Trophoblast cell (in vitro differentiated cells and primary cell): ENCODE measurements around the gene THBS1. TPM values are rescaled to one million over a fixed set of nuclear protein-coding genes. Genes with fewer than 3 reads are reported as not detected.

Source experiments
- DNase-seq, 2 donors: peaks; one replicate each; pipeline ENCODE4 v3.0.0-alpha.2; 2016
- H2AFZ ChIP-seq: 2 replicates; pipeline ENCODE4 v1.6.1; 2013; ENCODE audit warnings: low read length, moderate library complexity, mild to moderate bottlenecking; ENCODE audit not compliant: insufficient read depth, poor library complexity
- H2AK5ac ChIP-seq: 2 replicates; pipeline ENCODE4 v1.6.1; 2013; ENCODE audit warnings: mild to moderate bottlenecking, low read length
- H2BK120ac ChIP-seq: 2 replicates; pipeline ENCODE4 v1.6.1; 2013; ENCODE audit warnings: low read length, mild to moderate bottlenecking, moderate library complexity; ENCODE audit not compliant: insufficient read depth, poor library complexity
- H2BK12ac ChIP-seq: 2 replicates; pipeline ENCODE4 v1.6.1; 2013; ENCODE audit warnings: mild to moderate bottlenecking, low read length, moderate library complexity
- H2BK5ac ChIP-seq: 2 replicates; pipeline ENCODE4 v1.6.1; 2013; ENCODE audit warnings: low read length, low read depth, moderate library complexity, mild to moderate bottlenecking; ENCODE audit not compliant: poor library complexity
- H3K14ac ChIP-seq: 2 replicates; pipeline ENCODE4 v1.6.1; 2013; ENCODE audit warnings: mild to moderate bottlenecking, low read length
- H3K18ac ChIP-seq: 2 replicates; pipeline ENCODE4 v1.6.1; 2013; ENCODE audit warnings: mild to moderate bottlenecking, low read length
- H3K23ac ChIP-seq: 2 replicates; pipeline ENCODE4 v1.6.1; 2013; ENCODE audit warnings: low read length
- H3K27ac ChIP-seq: 2 replicates; pipeline ENCODE4 v1.5.1; 2013; ENCODE audit warnings: low read depth, mild to moderate bottlenecking, inconsistent platforms, low read length, moderate library complexity
- H3K27me3 ChIP-seq: 2 replicates; pipeline ENCODE4 v1.6.1; 2013; ENCODE audit warnings: inconsistent platforms, mild to moderate bottlenecking, low read length, moderate library complexity; ENCODE audit not compliant: insufficient read depth
- H3K36me3 ChIP-seq, 2 experiments: 1 replicate in 1 of 2; 2 replicates in 1 of 2; pipeline ENCODE4 v1.6.1; 2013; ENCODE audit warnings: low read length in 2 of 2, mild to moderate bottlenecking in 2 of 2, moderate library complexity in 1 of 2; ENCODE audit not compliant: insufficient read depth in 2 of 2, control insufficient read depth in 1 of 2
- H3K4ac ChIP-seq: 2 replicates; pipeline ENCODE4 v1.6.1; 2013; ENCODE audit warnings: low read depth, mild to moderate bottlenecking, low read length, moderate library complexity
- H3K4me1 ChIP-seq, 2 experiments: 1 replicate in 1 of 2; 2 replicates in 1 of 2; pipeline ENCODE4 v1.6.1; 2013; ENCODE audit warnings: low read length in 2 of 2, mild to moderate bottlenecking in 2 of 2, moderate library complexity in 1 of 2; ENCODE audit not compliant: insufficient read depth in 2 of 2, control insufficient read depth in 1 of 2
- H3K4me2 ChIP-seq: 2 replicates; pipeline ENCODE4 v1.6.1; 2013; ENCODE audit warnings: inconsistent platforms, mild to moderate bottlenecking, low read length, moderate library complexity
- H3K4me3 ChIP-seq: 2 replicates; pipeline ENCODE4 v1.5.1; 2013; ENCODE audit warnings: mild to moderate bottlenecking, low read depth, low read length, inconsistent platforms
- H3K79me1 ChIP-seq: one replicate; pipeline ENCODE4 v1.6.1; 2013; ENCODE audit warnings: low read length
- H3K79me2 ChIP-seq: 2 replicates; pipeline ENCODE4 v1.6.1; 2013; ENCODE audit warnings: low read length, mild to moderate bottlenecking; ENCODE audit not compliant: control insufficient read depth, insufficient read depth, poor library complexity
- H3K9ac ChIP-seq: 2 replicates; pipeline ENCODE4 v1.6.1; 2013; ENCODE audit warnings: mild to moderate bottlenecking, low read length
- H3K9me3 ChIP-seq: 2 replicates; pipeline ENCODE4 v1.6.1; 2013; ENCODE audit warnings: low read depth, mild to moderate bottlenecking, control low read depth, inconsistent platforms, low read length; ENCODE audit not compliant: insufficient read depth
- H4K12ac ChIP-seq: 2 replicates; pipeline ENCODE4 v1.6.1; 2013; ENCODE audit warnings: low read depth, mild to moderate bottlenecking, low read length, moderate library complexity
- H4K8ac ChIP-seq: 2 replicates; pipeline ENCODE4 v1.6.1; 2013; ENCODE audit warnings: low read depth, mild to moderate bottlenecking, low read length, moderate library complexity
- H4K91ac ChIP-seq: one replicate; pipeline ENCODE4 v1.6.1; 2013; ENCODE audit warnings: low read depth, mild to moderate bottlenecking, low read length, moderate library complexity
- WGBS: extraction: QIAGEN DNeasy Blood & Tissue Kit; methylation state at CpG from one replicate; pipeline ENCODE4 v1.1.7; 2013; ENCODE audit warnings: missing lambda C conversion rate; ENCODE audit not compliant: insufficient read length, insufficient coverage; ENCODE audit errors: extremely low coverage; 5-methylcytosine and 5-hydroxymethylcytosine counted together
- polyA plus RNA-seq: library from polyadenylated mRNA; stranded (reverse); fragments of 200-250 nt; gene quantifications from 2 replicates; pipeline ENCODE4 v1.2.3, GENCODE V29; 2013

The THBS1 gene
- 80.1 and 91.6 TPM in 2 replicates for polyA plus RNA-seq

DNA sequence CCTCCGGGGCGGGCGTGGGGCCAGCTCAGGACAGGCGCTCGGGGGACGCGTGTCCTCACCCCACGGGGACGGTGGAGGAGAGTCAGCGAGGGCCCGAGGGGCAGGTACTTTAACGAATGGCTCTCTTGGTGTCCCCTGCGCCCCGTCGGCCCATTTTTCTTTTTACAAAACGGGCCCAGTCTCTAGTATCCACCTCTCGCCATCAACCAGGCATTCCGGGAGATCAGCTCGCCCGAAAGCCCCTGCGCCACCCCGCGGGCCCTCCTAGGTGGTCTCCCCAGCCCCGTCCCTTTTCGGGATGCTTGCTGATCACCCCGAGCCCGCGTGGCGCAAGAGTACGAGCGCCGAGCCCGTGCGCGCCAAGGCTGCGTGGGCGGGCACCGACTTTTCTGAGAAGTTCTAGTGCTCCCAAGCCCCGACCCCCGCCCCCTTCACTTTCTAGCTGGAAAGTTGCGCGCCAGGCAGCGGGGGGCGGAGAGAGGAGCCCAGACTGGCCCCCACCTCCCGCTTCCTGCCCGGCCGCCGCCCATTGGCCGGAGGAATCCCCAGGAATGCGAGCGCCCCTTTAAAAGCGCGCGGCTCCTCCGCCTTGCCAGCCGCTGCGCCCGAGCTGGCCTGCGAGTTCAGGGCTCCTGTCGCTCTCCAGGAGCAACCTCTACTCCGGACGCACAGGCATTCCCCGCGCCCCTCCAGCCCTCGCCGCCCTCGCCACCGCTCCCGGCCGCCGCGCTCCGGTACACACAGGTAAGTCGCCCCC lies at the start of gene THBS1:
Gene THBS1, plus strand, starts transcription at position 595 of the 757 bp plus-strand sequence. CDS start 779 bp downstream, outside the sequence.
- peak within 1 kb of the TSS; percentile 52 for H2AK5ac ChIP-seq
- peak within 1 kb of the TSS; percentile 83 for H4K12ac ChIP-seq
- H3K18ac ChIP-seq, result peak within 1 kb of the TSS; percentile 94
- peaks cover 15% of the 10 kb centered on the region for H3K79me1 ChIP-seq
- peak within 1 kb of the TSS; percentile 78 for H3K4me3 ChIP-seq
- no CpG with 5 or more reads among the region's 74 CpGs for WGBS
- peaks cover 16% of the 10 kb centered on the region for H3K79me2 ChIP-seq
- H3K9me3 ChIP-seq, result peaks cover 4% of the 10 kb centered on the region
- H2BK12ac ChIP-seq, result peak within 1 kb of the TSS; percentile 91
- DNase-seq, result peak in 1 of 2 donors; percentile 12
- peaks cover 19 to 26% of the 10 kb centered on the region in 2 experiments for H3K36me3 ChIP-seq
- H3K9ac ChIP-seq, result peak within 1 kb of the TSS; percentile 88
- peak within 1 kb of the TSS; percentile 90 for H3K14ac ChIP-seq
- H4K8ac ChIP-seq, result peak within 1 kb of the TSS; percentile 89
- H2BK120ac ChIP-seq, result peak within 1 kb of the TSS; percentile 96
- peak within 1 kb of the TSS; percentile 85 for H2AFZ ChIP-seq
- H3K27ac ChIP-seq, result peak within 1 kb of the TSS; percentile 97
- peaks cover 15 to 19% of the 10 kb centered on the region in 2 experiments for H3K4me1 ChIP-seq
- H3K4ac ChIP-seq, result peak within 1 kb of the TSS; percentile 68
- H2BK5ac ChIP-seq, result peak within 1 kb of the TSS; percentile 96
- H3K4me2 ChIP-seq, result peak within 1 kb of the TSS; percentile 98
- no peak within 1 kb of the TSS for H3K23ac ChIP-seq
- H3K27me3 ChIP-seq, result no peaks in the 10 kb centered on the region
- H4K91ac ChIP-seq, result peak within 1 kb of the TSS; percentile 97

DNA sequence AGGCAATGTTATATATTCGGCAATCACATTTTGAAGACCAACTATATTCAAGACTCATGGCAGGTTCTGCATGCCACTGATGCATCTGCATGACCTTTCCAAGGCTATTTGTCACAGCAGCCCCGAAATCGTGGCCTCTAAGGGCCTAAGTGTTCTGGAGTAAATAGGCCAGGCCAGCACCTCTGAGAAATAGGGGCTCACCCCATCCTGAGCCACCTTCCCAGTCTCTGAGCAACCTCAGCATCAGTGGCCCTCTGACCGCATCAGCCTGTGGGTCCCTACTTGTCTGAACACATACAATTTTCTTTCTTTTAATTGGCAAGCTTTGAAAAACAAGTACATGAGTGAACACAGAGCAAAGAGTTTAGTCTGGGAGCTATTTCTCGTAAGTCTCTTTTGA lies 45.9 kb upstream of the THBS1 start:
- no peak overlapping the region for H4K8ac ChIP-seq
- no peak overlapping the region for H3K4me2 ChIP-seq
- no peak overlapping the region for H2AK5ac ChIP-seq
- peaks cover 7 to 10% of the 10 kb centered on the region in 2 experiments for H3K4me1 ChIP-seq
- no peaks in the 10 kb centered on the region for H3K79me1 ChIP-seq
- H2AFZ ChIP-seq, result no peak overlapping the region
- H3K9me3 ChIP-seq, result no peaks in the 10 kb centered on the region
- no peak overlapping the region for H2BK5ac ChIP-seq
- no peaks in the 10 kb centered on the region for H3K79me2 ChIP-seq
- no peak overlapping the region for H2BK12ac ChIP-seq
- H3K36me3 ChIP-seq, result no peaks in the 10 kb centered on the region
- no peak overlapping the region for H3K9ac ChIP-seq
- no peak for DNase-seq
- no peak overlapping the region for H3K27ac ChIP-seq
- no peak overlapping the region for H4K91ac ChIP-seq
- no peak overlapping the region for H2BK120ac ChIP-seq
- no peak overlapping the region for H3K4me3 ChIP-seq
- H4K12ac ChIP-seq, result no peak overlapping the region
- no peak overlapping the region for H3K14ac ChIP-seq
- H3K4ac ChIP-seq, result no peak overlapping the region
- no CpG with 5 or more reads among the region's 5 CpGs for WGBS
- no peak overlapping the region for H3K18ac ChIP-seq
- H3K23ac ChIP-seq, result no peak overlapping the region
- no peaks in the 10 kb centered on the region for H3K27me3 ChIP-seq

DNA sequence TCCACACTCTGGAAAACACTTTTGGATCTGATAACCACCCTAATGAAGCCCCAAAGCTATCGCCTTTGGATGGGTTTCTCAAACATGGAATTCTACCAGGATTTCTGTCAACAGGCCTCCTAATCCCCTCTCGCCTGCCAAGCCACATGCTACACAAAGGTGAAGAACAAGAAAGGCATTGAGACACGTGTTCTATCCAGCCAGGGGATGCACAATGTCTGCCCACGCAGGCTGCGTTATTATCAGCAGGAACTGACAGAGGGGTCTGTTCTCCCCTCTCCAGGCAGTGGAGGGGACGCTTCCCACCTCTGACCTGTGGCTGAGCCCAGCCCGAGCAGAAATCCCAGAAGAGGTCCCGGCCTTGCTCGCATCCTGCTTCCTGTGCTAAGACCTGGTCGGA lies 45.4 kb upstream of the THBS1 start:
- Histone ChIP-seq H2BK5ac (no peak overlapping the region), H3K27ac (no peak overlapping the region), H2BK12ac (no peak overlapping the region), H4K8ac (no peak overlapping the region), H3K4me2 (no peak overlapping the region), H3K4me1 (peaks cover 7 to 8% of the 10 kb centered on the region in 2 experiments), H3K79me1 (no peaks in the 10 kb centered on the region), H2BK120ac (no peak overlapping the region), H3K4me3 (no peak overlapping the region), H4K91ac (no peak overlapping the region), H2AK5ac (no peak overlapping the region), H2AFZ (no peak overlapping the region), H3K23ac (no peak overlapping the region), H3K36me3 (no peaks in the 10 kb centered on the region), H3K79me2 (no peaks in the 10 kb centered on the region), H3K18ac (no peak overlapping the region), H3K4ac (no peak overlapping the region), H3K9me3 (no peaks in the 10 kb centered on the region), H3K14ac (no peak overlapping the region), H3K27me3 (no peaks in the 10 kb centered on the region), H4K12ac (no peak overlapping the region), H3K9ac (no peak overlapping the region)
- WGBS, result no CpG with 5 or more reads among the region's 10 CpGs
- no peak for DNase-seq

DNA sequence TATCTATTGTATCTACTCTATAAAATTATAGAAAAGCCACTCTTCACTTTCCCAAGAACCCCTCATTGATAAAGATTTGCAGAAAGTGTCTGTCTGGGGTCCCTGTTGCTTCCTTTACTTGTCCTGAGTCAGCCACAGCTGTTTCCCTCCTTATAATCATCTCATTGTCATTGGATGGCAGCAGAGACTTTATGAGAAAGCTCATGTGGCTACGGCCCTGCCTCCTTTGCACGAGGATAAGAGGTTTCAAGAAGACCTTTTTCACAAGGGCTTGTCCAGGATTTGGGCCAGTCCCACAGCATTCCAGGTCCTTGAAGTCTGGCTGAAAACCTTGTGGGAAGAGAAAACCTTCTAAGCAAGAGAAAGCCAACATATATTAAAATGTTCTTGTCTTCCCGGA lies 41.9 kb upstream of the THBS1 start:
- Histone ChIP-seq H3K9ac (no peak overlapping the region), H3K79me1 (no peaks in the 10 kb centered on the region), H2BK5ac (no peak overlapping the region), H3K4me1 (peaks cover 4 to 5% of the 10 kb centered on the region in 2 experiments), H3K9me3 (no peaks in the 10 kb centered on the region), H3K4ac (no peak overlapping the region), H4K91ac (no peak overlapping the region), H2BK12ac (no peak overlapping the region), H3K27me3 (no peaks in the 10 kb centered on the region), H3K18ac (no peak overlapping the region), H2AFZ (no peak overlapping the region), H3K36me3 (no peaks in the 10 kb centered on the region), H3K79me2 (no peaks in the 10 kb centered on the region), H3K14ac (no peak overlapping the region), H3K23ac (no peak overlapping the region), H4K12ac (no peak overlapping the region), H3K4me3 (no peak overlapping the region), H4K8ac (no peak overlapping the region), H2BK120ac (no peak overlapping the region), H3K27ac (no peak overlapping the region), H2AK5ac (no peak overlapping the region), H3K4me2 (no peak overlapping the region)
- no peak for DNase-seq
- no CpG with 5 or more reads among the region's 3 CpGs for WGBS
